Measurements from ENCODE around the gene TMEM200A. TPM values are rescaled to one million over a fixed set of nuclear protein-coding genes. Genes with fewer than 3 reads are reported as not detected.

Gene TMEM200A
- total RNA-seq, 2 experiments from 2014 or later, result 2.6 to 3.1 TPM

DNA sequence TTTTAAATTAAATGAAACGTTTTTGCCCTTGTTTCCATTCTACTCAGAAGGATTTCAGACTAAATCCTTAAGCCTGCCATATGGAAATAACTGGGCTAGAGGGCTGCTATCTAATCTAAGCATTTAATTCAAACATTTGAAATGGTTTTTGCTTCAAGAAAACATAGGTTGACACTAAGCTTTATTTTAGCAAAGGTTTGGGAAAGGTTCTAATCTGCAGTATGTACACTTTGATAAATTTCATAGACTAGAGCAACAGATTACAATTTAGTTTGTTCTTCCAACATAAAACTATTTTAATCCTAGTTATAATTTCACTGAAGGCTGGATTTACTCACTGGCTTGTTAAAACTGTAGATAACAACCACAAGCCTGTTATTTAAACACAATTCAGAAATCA lies 72.1 kb downstream of the TMEM200A start:
- Mint-ChIP-seq H3K27me3 (peaks cover 1% of the 10 kb centered on the region), H3K4me3 (no peak overlapping the region), H3K27ac (no peak overlapping the region), H3K36me3 (ENCODE audit: low read depth) (peaks cover 2% of the 10 kb centered on the region), H3K9me3 (no peaks in the 10 kb centered on the region), H3K4me1 (no peaks in the 10 kb centered on the region)
- CTCF ChIA-PET, result interaction anchor here (1.0 kb wide), 1 partner anchor 12 kb away, joined by 3 read pairs; no protein-coding TSS in a partner anchor
- POLR2A ChIA-PET, result no interaction called here
- no peak for DNase-seq

DNA sequence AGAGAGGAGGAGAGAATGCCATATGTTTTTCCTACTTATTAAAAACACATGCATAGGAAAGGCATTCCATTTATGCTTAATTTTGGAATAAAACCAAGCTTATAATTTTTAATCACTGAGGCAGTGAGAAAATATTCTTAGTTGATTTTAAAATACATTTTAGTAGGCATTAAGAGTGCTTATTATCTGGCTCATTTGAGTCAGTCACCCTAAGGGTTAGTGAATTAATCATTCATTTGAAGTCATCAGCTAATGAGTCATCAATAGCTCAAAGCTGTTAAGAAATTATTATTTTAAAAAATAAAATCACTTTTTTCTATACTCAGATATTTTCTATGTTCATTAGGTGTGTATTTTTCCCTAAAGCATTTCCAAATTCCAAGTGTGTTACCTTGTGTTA lies 81.6 kb downstream of the TMEM200A start:
- CTCF ChIA-PET, result no interaction called here

DNA sequence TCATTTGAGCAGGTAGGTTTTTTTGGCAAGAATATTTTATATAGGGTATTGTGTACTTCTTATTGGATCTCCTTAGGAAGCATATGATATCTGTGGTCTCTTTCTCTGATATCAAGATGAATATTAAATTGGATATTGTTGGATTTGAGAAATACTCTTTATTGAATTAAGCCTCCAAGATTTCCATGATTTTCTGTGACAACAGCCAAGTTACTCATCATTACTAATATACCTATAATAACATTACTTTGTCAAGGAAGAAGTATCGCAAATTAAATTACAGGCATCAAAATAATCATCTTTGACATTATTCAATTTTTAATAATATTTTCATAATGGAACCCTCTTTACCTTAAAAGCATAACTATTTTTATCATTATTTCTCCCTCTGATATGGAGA lies 86.5 kb downstream of the TMEM200A start:
- Mint-ChIP-seq H3K27me3 (no peaks in the 10 kb centered on the region), H3K9me3 (no peaks in the 10 kb centered on the region), H3K4me3 (no peak overlapping the region), H3K27ac (no peak overlapping the region), H3K4me1 (no peaks in the 10 kb centered on the region), H3K36me3 (ENCODE audit: low read depth) (no peaks in the 10 kb centered on the region)
- no peak for DNase-seq
- ChIA-PET POLR2A (no interaction called here), CTCF (no interaction called here)

More for the DNA sequence above, 81.6 kb downstream of the TMEM200A start:
- POLR2A ChIA-PET, result no interaction called here
- H3K36me3 Mint-ChIP-seq (ENCODE audit: low read depth), result no peaks in the 10 kb centered on the region
- H3K27me3 Mint-ChIP-seq, result no peaks in the 10 kb centered on the region
- no peaks in the 10 kb centered on the region for H3K4me1 Mint-ChIP-seq
- no peak overlapping the region for H3K27ac Mint-ChIP-seq
- no peak for DNase-seq
- H3K4me3 Mint-ChIP-seq, result no peak overlapping the region
- peaks cover 2% of the 10 kb centered on the region for H3K9me3 Mint-ChIP-seq

DNA sequence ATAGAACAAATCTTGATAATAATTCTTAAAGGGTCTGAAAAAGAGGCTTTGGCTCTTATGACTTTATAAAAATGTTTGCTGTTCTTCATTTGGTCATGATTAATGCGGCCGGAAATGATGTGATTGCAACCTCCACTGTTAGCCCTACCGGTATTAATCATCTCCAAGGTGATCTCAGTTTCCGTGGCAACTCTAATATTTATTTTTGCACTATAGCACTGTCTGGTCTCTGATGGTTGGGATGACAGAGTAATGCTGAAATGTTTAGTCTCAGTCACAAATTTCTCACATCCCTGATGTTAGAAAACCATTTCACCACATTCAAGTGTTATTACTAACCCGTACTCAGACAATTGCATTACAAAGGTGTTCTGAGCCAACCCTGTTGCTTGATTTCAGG lies 87.4 kb downstream of the TMEM200A start:
- Mint-ChIP-seq H3K4me1 (peaks cover 2% of the 10 kb centered on the region), H3K27ac (no peak overlapping the region), H3K4me3 (no peak overlapping the region), H3K36me3 (ENCODE audit: low read depth) (no peaks in the 10 kb centered on the region), H3K27me3 (no peaks in the 10 kb centered on the region), H3K9me3 (no peaks in the 10 kb centered on the region)
- DNase-seq, result no peak
- ChIA-PET CTCF (interaction anchor here (0.7 to 1.1 kb wide), 2 partner anchors 9 to 245 kb away, joined by 3 read pairs; no protein-coding TSS in a partner anchor), POLR2A (no interaction called here)

DNA sequence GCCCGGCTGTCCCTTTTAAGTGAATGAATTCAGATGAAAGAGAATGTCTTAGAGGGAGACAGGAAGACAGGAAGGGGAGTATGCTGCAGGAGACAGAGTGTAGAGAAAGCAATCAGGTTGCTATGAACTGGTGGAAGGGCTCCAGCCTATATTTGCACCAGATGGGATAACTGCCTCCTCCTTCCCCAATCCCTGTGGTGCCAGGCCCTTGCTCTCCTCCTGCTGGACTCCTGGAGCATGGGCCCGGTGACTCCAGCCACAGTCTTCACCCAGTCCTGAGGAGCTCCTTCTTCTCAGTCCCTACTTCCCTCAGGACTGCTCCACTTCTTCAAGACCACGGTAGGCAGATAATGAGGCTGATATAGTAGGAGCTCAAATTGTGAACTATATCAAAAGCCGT lies 91.8 kb downstream of the TMEM200A start:
- DNase-seq, result no peak
- CTCF ChIA-PET, result no interaction called here
- Mint-ChIP-seq H3K36me3 (ENCODE audit: low read depth) (no peaks in the 10 kb centered on the region), H3K9me3 (no peaks in the 10 kb centered on the region), H3K4me1 (peaks cover 5% of the 10 kb centered on the region), H3K27me3 (peaks cover 2% of the 10 kb centered on the region), H3K4me3 (no peak overlapping the region), H3K27ac (no peak overlapping the region)
- POLR2A ChIA-PET, result no interaction called here

DNA sequence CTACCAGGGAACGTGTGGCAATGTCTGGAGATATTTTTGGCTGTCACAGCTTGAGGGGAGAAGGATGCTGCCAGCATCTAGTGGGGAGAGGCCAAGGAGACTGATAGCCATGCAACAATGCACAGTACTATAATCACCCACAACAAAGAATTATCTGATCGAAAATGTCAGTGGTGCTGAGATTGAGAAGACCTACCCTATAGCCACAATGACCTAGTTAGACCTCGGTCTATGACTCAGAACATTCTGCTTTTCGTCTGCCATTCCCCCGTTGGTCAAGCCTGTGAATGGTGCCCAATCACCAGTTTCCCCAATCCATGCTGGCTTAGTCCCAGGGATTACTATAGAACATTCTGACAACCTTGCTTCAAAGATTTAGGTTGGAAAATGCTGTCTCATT lies 93.5 kb downstream of the TMEM200A start:
- DNase-seq, result no peak
- CTCF ChIA-PET, result no interaction called here

DNA sequence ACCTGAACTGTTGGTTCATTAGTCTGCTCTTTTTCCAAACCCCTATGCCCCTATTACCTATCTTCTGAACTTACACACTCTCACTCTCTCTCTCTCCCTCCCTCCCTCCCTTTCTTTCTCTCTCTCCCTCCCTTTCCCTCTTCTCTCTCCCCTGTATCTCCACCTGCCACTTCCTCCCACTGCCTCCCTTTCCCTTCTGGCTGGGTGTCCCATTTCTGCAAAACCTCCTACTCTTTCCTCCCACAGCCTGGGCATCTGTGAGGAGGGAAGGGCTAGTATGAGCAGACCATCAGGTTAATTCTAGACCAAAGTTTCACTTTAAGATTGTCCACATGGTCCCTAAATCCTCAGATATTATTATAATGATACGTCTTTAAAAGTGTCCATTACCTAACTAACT lies 95.1 kb downstream of the TMEM200A start:
- Mint-ChIP-seq H3K4me1 (peaks cover 5% of the 10 kb centered on the region), H3K27me3 (peaks cover 2% of the 10 kb centered on the region), H3K36me3 (ENCODE audit: low read depth) (no peaks in the 10 kb centered on the region), H3K9me3 (no peaks in the 10 kb centered on the region), H3K27ac (no peak overlapping the region), H3K4me3 (no peak overlapping the region)
- POLR2A ChIA-PET, result no interaction called here
- CTCF ChIA-PET, result no interaction called here
- DNase-seq, result no peak

More for the DNA sequence above, 93.5 kb downstream of the TMEM200A start:
- H3K4me3 Mint-ChIP-seq, result no peak overlapping the region
- peaks cover 5% of the 10 kb centered on the region for H3K4me1 Mint-ChIP-seq
- peaks cover 2% of the 10 kb centered on the region for H3K27me3 Mint-ChIP-seq
- POLR2A ChIA-PET, result no interaction called here
- H3K36me3 Mint-ChIP-seq (ENCODE audit: low read depth), result no peaks in the 10 kb centered on the region
- no peaks in the 10 kb centered on the region for H3K9me3 Mint-ChIP-seq
- no peak overlapping the region for H3K27ac Mint-ChIP-seq

DNA sequence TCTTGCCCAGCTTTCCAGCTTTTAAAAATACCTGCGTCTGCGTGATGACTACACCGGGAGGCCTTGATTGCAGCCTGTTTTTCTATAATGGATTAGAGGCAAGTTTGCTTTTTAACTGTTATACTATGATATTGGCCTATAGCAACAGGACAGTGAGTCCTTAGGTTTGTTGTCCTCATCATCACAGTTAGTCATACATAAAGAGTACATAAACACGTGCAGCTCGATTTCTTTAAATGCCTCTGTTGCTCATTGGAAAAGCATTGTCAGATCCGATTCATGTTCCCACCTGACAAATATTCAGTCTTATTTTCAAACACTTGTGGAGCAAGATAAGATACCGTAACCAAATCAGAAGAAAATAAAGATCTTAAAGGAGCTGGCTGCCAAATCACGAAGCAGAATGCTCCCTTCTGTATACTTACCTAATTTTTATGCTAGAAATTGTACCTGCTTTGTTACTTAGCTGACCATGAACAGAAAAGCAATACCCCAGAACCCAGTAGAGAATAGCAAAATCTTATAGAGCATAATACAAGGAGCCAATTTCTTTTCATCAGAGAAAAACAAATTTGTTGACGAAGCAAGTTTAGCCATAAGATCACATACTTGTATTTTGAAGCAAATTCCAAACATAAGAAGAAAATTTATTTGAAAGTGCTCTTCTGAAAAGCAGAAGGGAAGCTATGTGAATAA lies 100.4 kb downstream of the TMEM200A start:
- no peak for DNase-seq
- H3K27ac Mint-ChIP-seq, result no peak overlapping the region
- H3K36me3 Mint-ChIP-seq (ENCODE audit: low read depth), result no peaks in the 10 kb centered on the region
- H3K27me3 Mint-ChIP-seq, result peaks cover 2% of the 10 kb centered on the region
- H3K4me3 Mint-ChIP-seq, result no peak overlapping the region
- H3K4me1 Mint-ChIP-seq, result peaks cover 18% of the 10 kb centered on the region
- CTCF ChIA-PET, result interaction anchor here (1.5 kb wide), 1 partner anchor 11 kb away, joined by 3 read pairs; no protein-coding TSS in a partner anchor
- no peaks in the 10 kb centered on the region for H3K9me3 Mint-ChIP-seq
- POLR2A ChIA-PET, result no interaction called here

DNA sequence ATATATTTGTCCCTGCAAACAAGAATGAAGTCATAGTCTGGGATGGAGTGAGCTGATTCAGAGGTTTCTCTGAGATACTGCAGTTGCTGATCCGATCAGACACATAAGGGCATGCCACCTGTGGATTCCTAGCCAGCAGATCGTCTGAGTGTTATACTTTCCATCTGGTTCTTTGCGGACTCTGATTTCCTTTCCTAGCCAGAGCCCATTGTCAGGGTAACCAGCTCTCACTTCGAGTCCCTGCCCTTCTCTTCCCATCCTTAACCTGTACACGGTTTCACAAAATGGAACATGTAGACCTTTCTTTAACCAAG lies 100.9 kb downstream of the TMEM200A start:
- H3K9me3 Mint-ChIP-seq, result no peaks in the 10 kb centered on the region
- no peak overlapping the region for H3K27ac Mint-ChIP-seq
- no peak overlapping the region for H3K4me3 Mint-ChIP-seq
- ChIA-PET CTCF (interaction anchor here (1.5 kb wide), 1 partner anchor 11 kb away, joined by 3 read pairs; no protein-coding TSS in a partner anchor), POLR2A (no interaction called here)
- peaks cover 2% of the 10 kb centered on the region for H3K27me3 Mint-ChIP-seq
- H3K36me3 Mint-ChIP-seq (ENCODE audit: low read depth), result no peaks in the 10 kb centered on the region
- DNase-seq, result no peak
- peaks cover 17% of the 10 kb centered on the region for H3K4me1 Mint-ChIP-seq

DNA sequence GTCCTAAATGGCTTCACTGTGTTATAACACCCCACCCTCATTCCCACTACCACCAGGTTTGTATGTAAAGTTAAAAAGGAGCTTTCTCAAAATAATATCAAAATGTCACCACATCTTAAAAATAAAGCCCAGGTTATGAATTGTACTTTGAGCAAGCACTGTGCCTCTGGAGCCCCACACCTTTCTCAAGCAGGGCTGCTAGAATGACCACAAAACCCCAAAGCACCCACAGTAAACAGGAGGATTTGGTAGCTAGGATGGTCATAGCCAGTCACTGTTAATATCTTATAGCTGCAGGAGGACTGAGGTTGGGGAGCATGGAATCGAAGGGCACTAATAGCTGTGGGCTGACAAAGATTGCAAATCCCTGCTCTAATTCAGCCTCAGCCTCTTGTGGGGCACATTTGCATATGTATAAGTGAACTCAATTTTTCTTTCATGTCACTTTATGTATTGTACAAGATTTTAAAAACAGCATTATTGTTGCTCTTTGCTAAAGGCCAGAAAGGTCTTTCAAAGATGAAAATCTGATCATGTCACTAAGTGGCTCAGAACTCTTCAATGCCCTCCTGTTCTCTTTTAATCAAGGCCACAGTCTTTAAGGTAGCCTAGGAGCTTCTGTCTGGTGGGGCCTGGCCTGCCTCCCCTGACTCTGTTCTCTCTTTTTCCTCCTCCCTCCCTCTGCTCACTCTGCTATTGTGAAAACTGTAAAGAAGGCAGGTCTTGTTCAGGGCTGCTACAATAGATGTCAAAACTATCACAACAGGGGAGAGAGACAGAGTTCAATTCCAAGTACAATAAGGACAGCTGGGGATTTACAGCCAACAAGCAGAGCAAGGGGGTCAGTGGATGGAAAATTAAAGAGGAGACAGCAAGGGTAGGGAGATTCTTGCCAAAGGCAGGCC lies 101.6 kb downstream of the TMEM200A start:
- POLR2A ChIA-PET, result no interaction called here
- H3K27ac Mint-ChIP-seq, result no peak overlapping the region
- DNase-seq, result no peak

DNA sequence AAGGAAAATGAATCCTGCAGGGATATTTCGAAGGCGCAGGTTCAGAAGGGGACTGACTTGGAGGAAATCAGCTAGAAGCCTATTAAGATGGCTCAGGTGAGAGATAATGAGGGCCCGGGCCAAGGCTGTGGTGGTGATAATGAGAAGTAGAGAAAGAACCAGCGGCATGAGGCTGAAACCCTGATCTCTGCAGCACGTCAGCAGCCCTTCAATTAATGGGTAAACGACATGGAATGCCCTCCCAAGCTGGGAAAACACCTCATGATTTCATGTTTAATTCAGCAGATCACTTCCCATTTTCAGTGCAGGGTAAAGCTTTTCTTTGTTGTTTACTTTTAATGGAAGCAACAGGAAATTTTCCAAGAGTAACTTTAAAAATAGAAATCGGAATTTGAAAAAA lies 104.9 kb downstream of the TMEM200A start:
- CTCF ChIA-PET, result no interaction called here
- peaks cover 20% of the 10 kb centered on the region for H3K9me3 Mint-ChIP-seq
- POLR2A ChIA-PET, result no interaction called here
- no peaks in the 10 kb centered on the region for H3K36me3 Mint-ChIP-seq (ENCODE audit: low read depth)
- H3K27me3 Mint-ChIP-seq, result peaks cover 2% of the 10 kb centered on the region
- H3K27ac Mint-ChIP-seq, result no peak overlapping the region
- DNase-seq, result no peak
- H3K4me1 Mint-ChIP-seq, result peaks cover 14% of the 10 kb centered on the region
- H3K4me3 Mint-ChIP-seq, result no peak overlapping the region

More for the DNA sequence above, 101.6 kb downstream of the TMEM200A start:
- Mint-ChIP-seq H3K4me3 (no peak overlapping the region), H3K9me3 (peaks cover 4% of the 10 kb centered on the region), H3K36me3 (ENCODE audit: low read depth) (no peaks in the 10 kb centered on the region), H3K27me3 (peaks cover 2% of the 10 kb centered on the region), H3K4me1 (peaks cover 14% of the 10 kb centered on the region)
- CTCF ChIA-PET, result interaction anchor here (1.5 kb wide), 1 partner anchor 12 kb away, joined by 3 read pairs; no protein-coding TSS in a partner anchor

DNA sequence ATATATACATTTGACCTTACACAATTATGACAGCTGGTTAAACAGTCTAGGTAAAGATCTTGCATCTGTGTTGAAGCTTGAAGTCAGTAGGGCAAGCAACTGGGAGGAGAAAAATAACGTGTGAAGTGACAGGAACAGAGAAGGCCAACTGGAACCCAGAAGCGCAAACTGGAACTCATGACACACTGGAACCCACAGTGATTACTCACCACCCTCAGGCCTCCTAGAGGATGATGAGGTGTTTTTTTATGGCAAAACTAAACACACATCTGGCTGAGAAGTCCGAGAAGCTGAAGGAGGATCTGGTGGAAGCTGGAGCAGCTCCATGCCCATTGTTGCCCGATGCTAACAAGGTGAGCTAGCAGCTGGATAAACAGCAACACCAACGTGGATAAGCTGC lies 108.1 kb downstream of the TMEM200A start:
- H3K36me3 Mint-ChIP-seq (ENCODE audit: low read depth), result peaks cover 4% of the 10 kb centered on the region
- H3K27me3 Mint-ChIP-seq, result peaks cover 2% of the 10 kb centered on the region
- CTCF ChIA-PET, result interaction anchor here (1.2 kb wide), 3 partner anchors 11 to 55 kb away, joined by 3 to 6 read pairs (median 3); no protein-coding TSS in a partner anchor
- peaks cover 37% of the 10 kb centered on the region for H3K9me3 Mint-ChIP-seq
- POLR2A ChIA-PET, result no interaction called here
- DNase-seq, result no peak
- H3K4me3 Mint-ChIP-seq, result no peak overlapping the region
- no peak overlapping the region for H3K27ac Mint-ChIP-seq
- H3K4me1 Mint-ChIP-seq, result no peaks in the 10 kb centered on the region

DNA sequence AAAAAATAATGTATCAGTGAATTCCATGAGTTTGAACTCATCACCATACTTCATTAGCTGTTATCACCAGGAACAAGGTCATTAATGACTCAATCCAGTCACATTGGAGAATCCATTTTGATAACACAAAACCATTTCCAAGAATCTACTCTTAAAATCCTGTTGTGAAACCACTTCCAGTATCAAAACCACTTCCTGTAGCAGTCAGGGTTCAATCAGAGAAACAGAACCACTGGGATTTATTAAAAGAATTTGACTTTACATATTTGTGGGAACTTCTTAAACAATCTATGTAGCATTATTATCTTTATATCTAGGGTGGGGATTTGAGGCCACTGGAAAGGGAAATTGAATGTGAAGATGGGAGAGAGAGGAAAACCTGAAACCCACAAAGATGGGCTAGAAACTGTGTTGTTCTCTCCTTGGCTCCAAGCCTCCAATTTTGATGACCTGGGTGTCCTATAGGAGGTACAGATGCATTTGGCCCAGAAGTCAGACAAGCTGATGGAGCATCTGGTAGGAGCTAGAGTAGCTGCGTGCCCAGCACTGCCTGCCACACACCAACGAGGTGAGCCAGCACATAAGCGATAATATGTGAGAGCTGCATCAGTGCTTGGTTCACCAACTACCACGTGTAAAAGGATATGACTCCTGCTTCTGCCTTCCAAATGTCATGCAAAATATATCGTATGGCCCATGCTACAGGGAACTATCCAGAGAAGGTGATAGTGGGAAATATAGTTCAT lies 117.0 kb downstream of the TMEM200A start:
- ChIA-PET CTCF (interaction anchor here (0.7 kb wide), 1 partner anchor 48 kb away, joined by 4 read pairs; no protein-coding TSS in a partner anchor), POLR2A (no interaction called here)
- DNase-seq, result no peak
- Mint-ChIP-seq H3K4me1 (peaks cover 23% of the 10 kb centered on the region), H3K27me3 (no peaks in the 10 kb centered on the region), H3K9me3 (peaks cover 27% of the 10 kb centered on the region), H3K4me3 (no peak overlapping the region), H3K27ac (peak overlapping the region; percentile 5), H3K36me3 (ENCODE audit: low read depth) (peaks cover 24% of the 10 kb centered on the region)
